GM19395 (cell line): Measurements from ENCODE around the gene ZNF331.

Source experiments
- ATAC-seq: cut with Tn5 transposase; IDR thresholded peaks from one replicate; pipeline ENCODE4 v1.9.1; 2021; ENCODE audit warnings: mild to moderate bottlenecking, moderate library complexity; ENCODE audit not compliant: unreplicated experiment

ZNF331 gene

GRCh38 chr19:53520547-53521372 is 17.2 kb upstream of the ZNF331 start:
- peak; percentile 97 for ATAC-seq

- no peak for ATAC-seq
Measured at GRCh38 chr19:53521373-53522202, 16.4 kb upstream of the ZNF331 start.

- ATAC-seq = no peak
Measured at GRCh38 chr19:53525922-53526321, 12.0 kb upstream of the ZNF331 start.

GRCh38 chr19:53530622-53531021 is 7.3 kb upstream of the ZNF331 start:
- no peak for ATAC-seq

GRCh38 chr19:53531457-53531856 is 6.5 kb upstream of the ZNF331 start:
- ATAC-seq = no peak

GRCh38 chr19:53532362-53532761 is 5.6 kb upstream of the ZNF331 start:
- no peak for ATAC-seq

- no peak for ATAC-seq
Measured at GRCh38 chr19:53536225-53536548, 1.8 kb upstream of the ZNF331 start.

- no peak for ATAC-seq
Measured at GRCh38 chr19:53537121-53537520, 824 bp upstream of the ZNF331 start.

GRCh38 chr19:53538378-53539109 is 599 bp downstream of the ZNF331 start:
- peak; percentile 27 for ATAC-seq

GRCh38 chr19:53540091-53540490 is 2.1 kb downstream of the ZNF331 start:
- ATAC-seq = no peak

- ATAC-seq = no peak
Measured at GRCh38 chr19:53541971-53542370, 4.0 kb downstream of the ZNF331 start.

- no peak for ATAC-seq
Measured at GRCh38 chr19:53545271-53546065, 7.5 kb downstream of the ZNF331 start.

GRCh38 chr19:53546758-53547513 is 9.0 kb downstream of the ZNF331 start:
- no peak for ATAC-seq

- ATAC-seq = no peak
Measured at GRCh38 chr19:53549340-53549739, 11.4 kb downstream of the ZNF331 start.

GRCh38 chr19:53552001-53552721 is 14.2 kb downstream of the ZNF331 start:
- no peak for ATAC-seq

- no peak for ATAC-seq
Measured at GRCh38 chr19:53553156-53553555, 15.2 kb downstream of the ZNF331 start.

- ATAC-seq = peak; percentile 68
Measured at GRCh38 chr19:53553865-53554791, 16.2 kb downstream of the ZNF331 start.

- ATAC-seq = no peak
Measured at GRCh38 chr19:53554804-53555203, 16.9 kb downstream of the ZNF331 start.
